Transverse colon (tissue), 4 donors: ENCODE data around the gene GPD2. TPM values are rescaled to one million over a fixed set of nuclear protein-coding genes. Genes with fewer than 3 reads are reported as not detected.

Experiments used
- DNase-seq: peaks from one replicate; pipeline ENCODE4 v3.0.0-alpha.2; 2019
- H3K27ac ChIP-seq, 4 donors: fragments of 200-600 bp; sonication (generic); 2 replicates each; pipeline ENCODE4 v1.5.1; 2016 to 2018; ENCODE audit warnings: inconsistent platforms in 4 of 4
- H3K27me3 ChIP-seq: fragments of 200-600 bp; sonication (generic); 2 replicates; pipeline ENCODE4 v1.5.1; 2017; ENCODE audit warnings: inconsistent platforms
- H3K36me3 ChIP-seq, 4 donors: fragments of 200-600 bp; sonication (generic); 2 replicates each; pipeline ENCODE4 v1.5.1; 2017 to 2019; ENCODE audit warnings: inconsistent platforms in 4 of 4
- H3K4me1 ChIP-seq, 4 donors: fragments of 200-600 bp; sonication (generic); 2 replicates each; pipeline ENCODE4 v1.5.1; 2017 to 2020; ENCODE audit warnings: inconsistent platforms in 4 of 4
- H3K4me3 ChIP-seq, 4 donors: fragments of 200-600 bp; sonication (generic); 1 replicate in 1 of 4; 2 replicates in 3 of 4; pipeline versions ENCODE4 v1.5.1 to v1.6.1; 2017 to 2019; ENCODE audit warnings: inconsistent platforms in 4 of 4
- H3K9me3 ChIP-seq, 2 donors: fragments of 200-600 bp; sonication (generic); 2 replicates each; pipeline ENCODE4 v1.5.1; 2017 to 2019; ENCODE audit warnings: inconsistent platforms in 2 of 2
- CTCF ChIP-seq, 5 experiments: fragments of 200-600 bp in 3 of 5; fragments of 450-650 bp in 2 of 5; sonication (generic) in 3 of 5; IDR thresholded peaks; 1 replicate in 2 of 5; 2 replicates in 3 of 5; pipeline ENCODE4 v1.5.1; 2016 to 2017; ENCODE audit warnings: antibody characterized with exemption in 5 of 5, inconsistent platforms in 3 of 5, mild to moderate bottlenecking in 2 of 5, moderate library complexity in 1 of 5
- EP300 ChIP-seq: sonication (generic); formaldehyde crosslinking; IDR thresholded peaks from one replicate; pipeline ENCODE4 v1.6.1; 2017; ENCODE audit warnings: antibody characterized with exemption, low read depth
- POLR2A ChIP-seq: fragments of 450-650 bp; IDR thresholded peaks from one replicate; pipeline ENCODE4 v1.6.1; 2016; ENCODE audit warnings: antibody characterized with exemption, mild to moderate bottlenecking, moderate library complexity
- POLR2AphosphoS5 ChIP-seq, 3 donors: sonication (generic); formaldehyde crosslinking; IDR thresholded peaks; one replicate each; pipeline ENCODE4 v1.6.1; 2016; ENCODE audit warnings: antibody characterized with exemption in 3 of 3
- WGBS, 2 donors: methylation state at CpG; one replicate each; pipeline ENCODE4 v1.1.5; 2018; ENCODE audit warnings: low coverage in 1 of 2; 5-methylcytosine and 5-hydroxymethylcytosine counted together
- in situ Hi-C, 4 donors: fragments of 200-750 bp; cut with MboI; loops; one replicate each; pipeline versions ENCODE4 v1.15.0 to v1.15.1; 2017; ENCODE audit warnings: low sequenced_read_pairs in 3 of 4, low pct_ligation_motif_present in 1 of 4, low pct_unique_long_range_greater_than_20kb in 1 of 4
- intact Hi-C: fragments of 100-400 bp; cut with DNase I; formaldehyde crosslinking; loops from one replicate; pipeline ENCODE4 v1.15.1; 2023; ENCODE audit warnings: low total_unique reads
- total RNA-seq, 4 donors: library from RNA; depleted of rRNA; stranded (reverse); fragments of >200 nt; gene quantifications; one replicate each; pipeline ENCODE4 v1.1.0, GENCODE V29; 2016

GPD2 gene
- total RNA-seq, 4 donors from 2014 or later = 65.5 to 161 (median 98.6) TPM

GRCh38 chr2:156470975-156471583 is 34.9 kb downstream of the GPD2 start:
- Histone ChIP-seq H3K27ac (no peak overlapping the region), H3K4me1 (peaks cover 2 to 62% (median 22%) of the 10 kb centered on the region in 4 donors)

GRCh38 chr2:156471762-156472161 is 35.6 kb downstream of the GPD2 start:
- in situ Hi-C loops (no loop called here), intact Hi-C loops (loop anchor here (2.0 kb wide), 1 partner anchor 29 kb away; no protein-coding TSS in a partner anchor)
- no peak overlapping the region for H3K27ac ChIP-seq

More at GRCh38 chr2:156470975-156471583, 34.9 kb downstream of the GPD2 start:
- Histone ChIP-seq H3K36me3 (no peaks in the 10 kb centered on the region), H3K9me3 (no peaks in the 10 kb centered on the region), H3K4me3 (no peak overlapping the region), H3K27me3 (no peaks in the 10 kb centered on the region)
- TF ChIP-seq POLR2AphosphoS5 (IDR thresholded peaks at IDR 0.05) (no peak), POLR2A (no peak), CTCF (IDR thresholded peaks at IDR 0.05) (no peak), EP300 (no peak)
- DNase-seq = no peak
- intact Hi-C loops (no loop called here), in situ Hi-C loops (no loop called here)
- WGBS, 2 donors = 51 to 59% methylated on average over 8 of the region's 8 CpGs

GRCh38 chr2:156472686-156473085 is 36.5 kb downstream of the GPD2 start:
- H3K36me3 ChIP-seq = no peaks in the 10 kb centered on the region
- intact Hi-C loops = loop anchor here (2.0 kb wide), 1 partner anchor 30 kb away; no protein-coding TSS in a partner anchor
- in situ Hi-C loops = no loop called here

More at GRCh38 chr2:156471762-156472161, 35.6 kb downstream of the GPD2 start:
- H3K4me1 ChIP-seq = peaks cover under 1 to 62% (median 16%) of the 10 kb centered on the region in 4 donors
- H3K27me3 ChIP-seq = no peaks in the 10 kb centered on the region
- H3K9me3 ChIP-seq = no peaks in the 10 kb centered on the region
- no peak for DNase-seq
- H3K4me3 ChIP-seq = no peak overlapping the region
- TF ChIP-seq CTCF (IDR thresholded peaks at IDR 0.05) (no peak), POLR2A (no peak), EP300 (no peak), POLR2AphosphoS5 (IDR thresholded peaks at IDR 0.05) (no peak)
- no peaks in the 10 kb centered on the region for H3K36me3 ChIP-seq

GRCh38 chr2:156473445-156473844 is 37.3 kb downstream of the GPD2 start:
- Histone ChIP-seq H3K27me3 (no peaks in the 10 kb centered on the region), H3K9me3 (no peaks in the 10 kb centered on the region), H3K36me3 (no peaks in the 10 kb centered on the region), H3K27ac (no peak overlapping the region), H3K4me3 (no peak overlapping the region), H3K4me1 (peaks cover 0 to 45% (median 5%) of the 10 kb centered on the region in 4 donors)
- intact Hi-C loops (loop anchor here (2.0 kb wide), 1 partner anchor 31 kb away; no protein-coding TSS in a partner anchor), in situ Hi-C loops (no loop called here)
- DNase-seq = no peak
- TF ChIP-seq CTCF (IDR thresholded peaks at IDR 0.05) (no peak), POLR2AphosphoS5 (IDR thresholded peaks at IDR 0.05) (no peak), EP300 (no peak), POLR2A (no peak)
- WGBS, 2 donors = 78 to 100% methylated on average over 1 of the region's 1 CpG

More at GRCh38 chr2:156472686-156473085, 36.5 kb downstream of the GPD2 start:
- H3K4me1 ChIP-seq = peaks cover 0 to 53% (median 8%) of the 10 kb centered on the region in 4 donors
- H3K9me3 ChIP-seq = no peaks in the 10 kb centered on the region
- DNase-seq = no peak
- no peak overlapping the region for H3K27ac ChIP-seq
- TF ChIP-seq POLR2A = no peak
- TF ChIP-seq EP300 = no peak
- no peak for TF ChIP-seq CTCF (IDR thresholded peaks at IDR 0.05)
- TF ChIP-seq POLR2AphosphoS5 (IDR thresholded peaks at IDR 0.05) = no peak
- H3K4me3 ChIP-seq = no peak overlapping the region
- H3K27me3 ChIP-seq = no peaks in the 10 kb centered on the region
